Mesothelial cell of epicardium (in vitro differentiated cells): ENCODE data around the gene OSBPL2. TPM values are rescaled to one million over a fixed set of nuclear protein-coding genes. Genes with fewer than 3 reads are reported as not detected.

Experiments used
- DNase-seq, 2 experiments: peaks; one replicate each; pipeline ENCODE4 v3.0.0; 2021; ENCODE audit warnings: low spot score in 2 of 2; ENCODE audit not compliant: unreplicated experiment in 2 of 2
- H3K27ac Mint-ChIP-seq: 2 replicates; pipeline ENCODE4 v1.8.0; 2021; ENCODE audit warnings: mixed read lengths
- H3K27me3 Mint-ChIP-seq: 2 replicates; pipeline ENCODE4 v1.8.0; 2021; ENCODE audit warnings: low read depth, mixed read lengths
- H3K36me3 Mint-ChIP-seq: 2 replicates; pipeline ENCODE4 v1.8.0; 2021; ENCODE audit warnings: mixed read lengths
- H3K4me1 Mint-ChIP-seq: 2 replicates; pipeline ENCODE4 v1.8.0; 2021; ENCODE audit warnings: mixed read lengths
- H3K4me3 Mint-ChIP-seq: 2 replicates; pipeline ENCODE4 v1.8.0; 2021; ENCODE audit warnings: mild to moderate bottlenecking, moderate library complexity, mixed read lengths
- H3K9me3 Mint-ChIP-seq: 2 replicates; pipeline ENCODE4 v1.8.0; 2021; ENCODE audit warnings: mixed read lengths
- CTCF ChIP-seq: fragments of 200-600 bp; sonication (generic); IDR thresholded peaks from one replicate; pipeline ENCODE4 v1.5.0; 2021; ENCODE audit warnings: antibody characterized with exemption; ENCODE audit not compliant: unreplicated experiment
- total RNA-seq: library from RNA; stranded (reverse); gene quantifications from 3 replicates; pipeline ENCODE4 v1.2.1, GENCODE V29; 2021

The OSBPL2 gene
- total RNA-seq, 1 donor from 2014 or later = 57.7 TPM

- H3K27ac Mint-ChIP-seq = no peak overlapping the region
- H3K9me3 Mint-ChIP-seq = no peaks in the 10 kb centered on the region
- TF ChIP-seq CTCF = no peak
- no peaks in the 10 kb centered on the region for H3K27me3 Mint-ChIP-seq
- no peaks in the 10 kb centered on the region for H3K4me1 Mint-ChIP-seq
- no peak for DNase-seq
- peaks cover 9% of the 10 kb centered on the region for H3K36me3 Mint-ChIP-seq
- H3K4me3 Mint-ChIP-seq = no peak overlapping the region
These were observed 45.0 kb upstream of the OSBPL2 start for GRCh38 chr20:62193079-62194025.

GRCh38 chr20:62195075-62195405 is 43.3 kb upstream of the OSBPL2 start:
- no peaks in the 10 kb centered on the region for H3K4me1 Mint-ChIP-seq
- TF ChIP-seq CTCF = no peak
- no peaks in the 10 kb centered on the region for H3K27me3 Mint-ChIP-seq
- H3K4me3 Mint-ChIP-seq = no peak overlapping the region
- H3K27ac Mint-ChIP-seq = no peak overlapping the region
- peaks cover 17% of the 10 kb centered on the region for H3K36me3 Mint-ChIP-seq
- DNase-seq = no peak
- no peaks in the 10 kb centered on the region for H3K9me3 Mint-ChIP-seq

- no peak for TF ChIP-seq CTCF
- Mint-ChIP-seq H3K4me3 (no peak overlapping the region), H3K36me3 (peaks cover 22% of the 10 kb centered on the region), H3K27me3 (no peaks in the 10 kb centered on the region), H3K27ac (no peak overlapping the region), H3K9me3 (no peaks in the 10 kb centered on the region), H3K4me1 (no peaks in the 10 kb centered on the region)
- no peak for DNase-seq
These were observed 42.6 kb upstream of the OSBPL2 start for GRCh38 chr20:62195736-62196135.

DNA sequence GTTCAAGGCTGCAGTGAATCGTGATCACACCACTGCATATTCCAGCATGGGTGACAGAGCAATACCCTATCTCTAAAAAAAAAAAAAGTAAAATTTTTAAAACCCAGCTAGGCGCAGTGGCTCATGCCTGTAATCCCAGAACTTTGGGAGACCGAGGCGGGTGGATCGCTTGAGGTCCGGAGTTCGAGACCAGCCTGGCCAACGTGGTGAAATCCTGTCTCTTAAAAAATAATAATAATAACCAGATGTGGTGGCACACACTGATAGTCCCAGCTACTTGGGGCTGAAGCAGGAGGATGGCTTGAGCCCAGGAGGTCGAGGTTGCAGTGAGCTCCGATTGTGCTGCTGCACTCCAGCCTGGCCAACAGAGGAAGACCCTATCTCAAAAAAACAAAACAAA is 42.0 kb upstream of the OSBPL2 start:
- Mint-ChIP-seq H3K27ac (no peak overlapping the region), H3K27me3 (no peaks in the 10 kb centered on the region), H3K36me3 (peaks cover 25% of the 10 kb centered on the region), H3K9me3 (no peaks in the 10 kb centered on the region), H3K4me3 (no peak overlapping the region), H3K4me1 (no peaks in the 10 kb centered on the region)
- no peak for TF ChIP-seq CTCF
- no peak for DNase-seq

GRCh38 chr20:62197311-62197710 is 41.0 kb upstream of the OSBPL2 start:
- Mint-ChIP-seq H3K36me3 (peaks cover 28% of the 10 kb centered on the region), H3K4me3 (no peak overlapping the region), H3K27ac (no peak overlapping the region), H3K9me3 (no peaks in the 10 kb centered on the region), H3K27me3 (no peaks in the 10 kb centered on the region), H3K4me1 (no peaks in the 10 kb centered on the region)
- TF ChIP-seq CTCF = no peak
- no peak for DNase-seq
